Activated naive CD4-positive, alpha-beta T cell treated with anti-CD3 and anti-CD28 coated beads for 36 hours (primary cell): Measurements from ENCODE around the gene RFC5. TPM values are rescaled to one million over a fixed set of nuclear protein-coding genes. Genes with fewer than 3 reads are reported as not detected.
"Not testable (repeated sequence)": the region's sequence is repeated elsewhere in the genome, so short reads cannot be mapped to it uniquely, and the experiment has no call there.

Source experiments
- CTCF ChIA-PET: fragments of 350-600 bp; sonication (Branson Sonifier 250); formaldehyde crosslinking; loops from one replicate; lab custom pipeline; 2021; ENCODE audit warnings: antibody characterized with exemption; lab: Charles Lee
- DNase-seq: peaks from one replicate; pipeline ENCODE4 v3.0.0-alpha.2; 2020
- H3K27ac Mint-ChIP-seq: one replicate; pipeline ENCODE4 v1.8.0; 2021; ENCODE audit warnings: mild to moderate bottlenecking, mixed read lengths
- H3K27me3 Mint-ChIP-seq: one replicate; pipeline ENCODE4 v1.8.0; 2021; ENCODE audit warnings: low read depth, mixed read lengths
- H3K36me3 Mint-ChIP-seq: one replicate; pipeline ENCODE4 v1.8.0; 2021; ENCODE audit warnings: low read depth, mixed read lengths
- H3K4me1 Mint-ChIP-seq: one replicate; pipeline ENCODE4 v1.8.0; 2021; ENCODE audit warnings: low read depth, mixed read lengths
- H3K4me3 Mint-ChIP-seq: one replicate; pipeline ENCODE4 v1.8.0; 2021; ENCODE audit warnings: mild to moderate bottlenecking, moderate library complexity, mixed read lengths
- H3K9me3 Mint-ChIP-seq: one replicate; pipeline ENCODE4 v1.8.0; 2021; ENCODE audit warnings: mixed read lengths
- intact Hi-C: fragments of 100-400 bp; cut with micrococcal nuclease; formaldehyde crosslinking; loops from one replicate; pipeline ENCODE4 v1.15.1; 2023
- total RNA-seq, 2 experiments: library from RNA; stranded (reverse); gene quantifications; one replicate each; pipeline ENCODE4 v1.2.3, GENCODE V29; 2021

Gene RFC5
- total RNA-seq, 2 experiments from 2014 or later, result 62.0 to 62.5 TPM

DNA sequence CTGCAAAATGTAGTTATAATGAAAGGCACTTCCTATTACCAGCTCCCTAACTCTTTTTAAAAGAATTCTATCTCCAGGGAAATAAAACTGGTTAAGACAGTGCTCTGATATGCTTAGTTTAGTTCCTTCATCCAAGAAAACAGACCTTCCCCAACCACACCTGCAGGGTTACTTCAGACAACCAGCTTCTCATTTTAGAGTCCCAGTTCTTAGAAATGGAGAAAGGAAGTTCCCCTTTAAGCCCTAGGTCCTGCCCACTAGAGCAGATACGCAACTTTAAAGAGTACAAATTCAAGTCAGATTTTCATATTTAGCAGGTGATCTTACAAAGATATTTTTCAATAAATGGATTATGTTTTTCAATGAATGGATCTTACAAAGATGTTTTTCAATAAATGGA lies 48.9 kb downstream of the RFC5 start:
- CTCF ChIA-PET, result interaction anchor here (1.0 to 3.6 kb wide), 5 partner anchors 9 to 191 kb away, joined by 3 to 18 read pairs (median 6); partner anchors contain the start of gene PEBP1
- H3K27ac Mint-ChIP-seq, result no peak overlapping the region
- H3K27me3 Mint-ChIP-seq, result peaks cover 8% of the 10 kb centered on the region
- no peak overlapping the region for H3K4me3 Mint-ChIP-seq
- H3K36me3 Mint-ChIP-seq, result no peaks in the 10 kb centered on the region
- H3K4me1 Mint-ChIP-seq, result peaks cover 36% of the 10 kb centered on the region
- no peak for DNase-seq
- H3K9me3 Mint-ChIP-seq, result no peaks in the 10 kb centered on the region
- intact Hi-C loops, result no loop called here

DNA sequence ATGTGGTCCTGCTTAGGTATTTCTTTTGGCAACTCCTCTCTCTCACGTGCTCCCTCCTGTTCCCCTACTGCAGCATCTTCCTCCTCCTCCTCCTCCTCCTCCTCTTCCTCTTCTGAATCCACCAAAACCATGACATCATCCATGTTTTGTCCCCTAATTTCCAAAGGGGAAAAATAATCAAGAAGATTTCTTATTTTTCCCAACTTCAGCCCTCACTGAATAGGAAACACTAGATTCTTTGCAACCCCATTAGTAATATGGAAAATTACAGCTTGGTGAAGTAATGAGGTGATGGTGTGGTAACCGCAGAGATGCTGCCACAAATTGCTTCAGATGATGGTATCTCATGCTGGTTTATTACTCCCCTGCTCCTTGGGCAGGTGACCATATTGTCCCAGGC lies 51.9 kb downstream of the RFC5 start:
- Mint-ChIP-seq H3K27me3 (peaks cover 8% of the 10 kb centered on the region), H3K9me3 (no peaks in the 10 kb centered on the region), H3K27ac (no peak overlapping the region), H3K4me1 (peaks cover 25% of the 10 kb centered on the region), H3K4me3 (no peak overlapping the region), H3K36me3 (no peaks in the 10 kb centered on the region)
- DNase-seq, result no peak
- CTCF ChIA-PET, result interaction anchor here (0.6 kb wide), 1 partner anchor 10 kb away, joined by 3 read pairs; no protein-coding TSS in a partner anchor
- intact Hi-C loops, result no loop called here

DNA sequence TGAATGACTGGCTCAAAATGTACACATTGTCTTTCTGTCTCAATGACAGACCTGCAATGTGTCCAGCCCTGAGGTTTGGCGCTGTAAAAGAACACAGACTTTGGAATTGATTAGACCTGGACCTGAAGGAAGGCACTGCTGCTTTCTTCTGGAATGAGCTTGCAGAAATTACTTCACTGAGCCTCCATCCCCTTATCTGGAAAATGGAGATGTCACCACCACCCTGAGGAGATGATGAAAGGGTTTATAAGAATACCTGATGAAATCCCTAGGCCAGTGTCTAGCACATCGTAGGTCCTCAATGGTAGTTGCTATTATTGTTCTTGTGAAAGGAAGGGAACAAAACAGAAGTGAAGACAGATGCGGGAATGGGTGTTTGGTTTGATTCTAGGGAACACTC lies 54.1 kb downstream of the RFC5 start:
- no peak overlapping the region for H3K27ac Mint-ChIP-seq
- H3K27me3 Mint-ChIP-seq, result peaks cover 5% of the 10 kb centered on the region
- H3K9me3 Mint-ChIP-seq, result no peaks in the 10 kb centered on the region
- intact Hi-C loops, result no loop called here
- no peak for DNase-seq
- H3K4me1 Mint-ChIP-seq, result peaks cover 4% of the 10 kb centered on the region
- H3K4me3 Mint-ChIP-seq, result no peak overlapping the region
- H3K36me3 Mint-ChIP-seq, result no peaks in the 10 kb centered on the region
- CTCF ChIA-PET, result no interaction called here

DNA sequence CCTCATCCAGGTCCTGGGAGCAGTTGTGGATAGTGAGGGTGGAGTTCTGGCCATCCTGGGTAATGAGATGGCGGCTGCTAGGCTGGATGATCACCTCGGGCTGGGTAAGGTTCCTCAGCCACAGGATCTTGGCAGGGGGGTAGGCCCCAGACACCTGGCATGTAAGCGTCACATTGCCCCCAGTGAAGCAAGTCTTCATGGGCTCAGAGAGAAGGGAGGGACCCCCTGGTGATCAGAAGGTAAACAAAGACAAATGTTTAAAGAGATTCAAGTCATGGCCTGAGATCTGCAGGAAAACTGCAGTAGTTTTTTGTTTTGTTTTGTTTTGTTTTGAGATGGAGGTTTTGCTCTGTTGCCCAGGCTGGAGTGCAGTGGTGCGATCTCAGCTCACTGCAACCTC lies 57.3 kb downstream of the RFC5 start:
- no peak for DNase-seq

DNA sequence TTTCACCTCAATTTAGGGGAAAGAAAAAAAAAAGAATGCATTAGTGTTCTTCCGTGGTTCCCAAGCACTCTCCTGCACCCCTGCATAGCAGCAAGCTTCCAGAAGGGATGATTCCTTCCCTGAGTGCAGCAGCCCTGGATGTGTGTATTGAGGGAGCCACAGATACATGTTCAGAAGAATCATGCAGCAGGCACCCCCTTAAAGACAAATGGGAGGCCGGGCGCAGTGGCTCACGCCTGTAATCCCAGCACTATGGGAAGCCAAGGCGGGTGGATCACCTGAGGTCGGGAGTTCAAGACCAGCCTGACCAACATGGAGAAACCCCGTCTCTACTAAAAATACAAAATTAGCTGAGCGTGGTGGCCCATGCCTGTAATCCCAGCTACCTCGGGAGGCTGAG lies 65.0 kb downstream of the RFC5 start:
- intact Hi-C loops, H3K27me3 Mint-ChIP-seq, H3K4me3 Mint-ChIP-seq, H3K27ac Mint-ChIP-seq, H3K9me3 Mint-ChIP-seq, H3K36me3 Mint-ChIP-seq, DNase-seq, CTCF ChIA-PET, H3K4me1 Mint-ChIP-seq: not testable (repeated sequence)

More for the DNA sequence above, 57.3 kb downstream of the RFC5 start:
- no peaks in the 10 kb centered on the region for H3K4me1 Mint-ChIP-seq
- H3K27ac Mint-ChIP-seq, result no peak overlapping the region
- no peaks in the 10 kb centered on the region for H3K27me3 Mint-ChIP-seq
- H3K4me3 Mint-ChIP-seq, result no peak overlapping the region
- intact Hi-C loops, result no loop called here
- no peaks in the 10 kb centered on the region for H3K9me3 Mint-ChIP-seq
- CTCF ChIA-PET, result no interaction called here
- H3K36me3 Mint-ChIP-seq, result no peaks in the 10 kb centered on the region

Other genes with a start within 250 kb of the RFC5 start
- under 1 TPM in 1 of 2 experiments, not detected in 1; 0.05 TPM for gene KSR2, start 47.7 kb upstream of the RFC5 start, total RNA-seq
- 10 to 100 TPM; 31.0 to 31.7 TPM for gene WSB2, start 44.5 kb downstream of the RFC5 start, total RNA-seq
- gene VSIG10, start 87.3 kb downstream of the RFC5 start, total RNA-seq, result 1 to 10 TPM; 1.7 to 2.4 TPM
- 100 to 1,000 TPM; 117 to 120 TPM for gene PEBP1, start 119.4 kb downstream of the RFC5 start, total RNA-seq